ENCODE measurements around the gene ELAC2.

ELAC2 gene

GRCh38 chr17:13017655-13018459 lies at the start of gene ELAC2:
TSS of gene ELAC2 (minus strand) at chr17:13018027. CDS start at chr17:13017947, 80 bp downstream.
- peak; percentile 97 for DNase-seq

- DNase-seq: no peak
Observed at GRCh38 chr17:13065032-13065431, 47.2 kb upstream of the ELAC2 start.

- DNase-seq: no peak
Observed at GRCh38 chr17:13055131-13055530, 37.3 kb upstream of the ELAC2 start.

GRCh38 chr17:13054666-13055065 lies 36.8 kb upstream of the ELAC2 start:
- DNase-seq: no peak

- DNase-seq: no peak
Observed at GRCh38 chr17:13051915-13052314, 34.1 kb upstream of the ELAC2 start.

- no peak for DNase-seq
Observed at GRCh38 chr17:13047011-13047606, 29.3 kb upstream of the ELAC2 start.

GRCh38 chr17:13046361-13046760 lies 28.5 kb upstream of the ELAC2 start:
- no peak for DNase-seq

GRCh38 chr17:13044572-13045065 lies 26.8 kb upstream of the ELAC2 start:
- no peak for DNase-seq

- no peak for DNase-seq
Observed at GRCh38 chr17:13038931-13039665, 21.3 kb upstream of the ELAC2 start.

GRCh38 chr17:13036751-13037150 lies 18.9 kb upstream of the ELAC2 start:
- DNase-seq: no peak

- DNase-seq: no peak
Observed at GRCh38 chr17:13035420-13035819, 17.6 kb upstream of the ELAC2 start.

- peak; percentile 41 to 56 for DNase-seq
Observed at GRCh38 chr17:13031718-13032350, 14.0 kb upstream of the ELAC2 start.

- DNase-seq: peak; percentile 50 to 62
Observed at GRCh38 chr17:13030459-13031300, 12.9 kb upstream of the ELAC2 start.

GRCh38 chr17:13030056-13030455 lies 12.2 kb upstream of the ELAC2 start:
- no peak for DNase-seq

GRCh38 chr17:13029340-13029739 lies 11.5 kb upstream of the ELAC2 start:
- no peak for DNase-seq

- DNase-seq: no peak
Observed at GRCh38 chr17:13027246-13027645, 9.4 kb upstream of the ELAC2 start.

- no peak for DNase-seq
Observed at GRCh38 chr17:13025687-13026086, 7.9 kb upstream of the ELAC2 start.

- DNase-seq: no peak
Observed at GRCh38 chr17:13025258-13025627, 7.4 kb upstream of the ELAC2 start.

- peak; percentile 66 to 74 for DNase-seq
Observed at GRCh38 chr17:13024526-13025257, 6.9 kb upstream of the ELAC2 start.

- DNase-seq: no peak
Observed at GRCh38 chr17:13024016-13024415, 6.2 kb upstream of the ELAC2 start.

GRCh38 chr17:13016881-13017654 lies 759 bp downstream of the ELAC2 start:
- peak in 1 of 2 experiments; percentile 32 for DNase-seq
